K562 (cell line): ENCODE data around the gene RAE1. TPM values are rescaled to one million over a fixed set of nuclear protein-coding genes. Genes with fewer than 3 reads are reported as not detected.

ENCODE experiments used
- ERF ChIP-seq: fragments of 450-650 bp; formaldehyde crosslinking; IDR thresholded peaks from 2 replicates; pipeline ENCODE4 v1.4.0; 2020; ENCODE audit warnings: mild to moderate bottlenecking, mixed read lengths
- HBP1 ChIP-seq: fragments of 450-650 bp; formaldehyde crosslinking; IDR thresholded peaks from 2 replicates; pipeline ENCODE4 v1.4.0; 2022; ENCODE audit warnings: missing genetic modification characterization
- HDAC2 ChIP-seq: fragments of 450-650 bp; IDR thresholded peaks from 2 replicates; pipeline ENCODE4 v1.6.1; 2016; ENCODE audit warnings: mild to moderate bottlenecking
- JUN ChIP-seq, 2 experiments: sonication (generic) in 1 of 2; formaldehyde crosslinking in 1 of 2; IDR thresholded peaks; 2 replicates each; pipeline versions ENCODE4 v1.6.1 to v1.8.0; 2012 to 2022; ENCODE audit warnings: borderline replicate concordance in 2 of 2, mild to moderate bottlenecking in 2 of 2, improper control_type of control experiment in 1 of 2, low read depth in 1 of 2, low read length in 1 of 2, missing genetic modification reagents in 1 of 2
- MEIS2 ChIP-seq: fragments of 450-650 bp; IDR thresholded peaks from 2 replicates; pipeline ENCODE4 v1.6.1; 2014; ENCODE audit warnings: mild to moderate bottlenecking; ENCODE audit not compliant: partially characterized antibody
- NCOA1 ChIP-seq: fragments of 450-650 bp; IDR thresholded peaks from 2 replicates; pipeline ENCODE4 v1.6.1; 2016; ENCODE audit warnings: low read depth
- PHF21A ChIP-seq: fragments of 450-650 bp; IDR thresholded peaks from 2 replicates; pipeline ENCODE4 v1.6.1; 2017; ENCODE audit warnings: low read depth, borderline replicate concordance
- PHF8 ChIP-seq: fragments of 200-600 bp; sonication (generic); IDR thresholded peaks from 2 replicates; pipeline ENCODE4 v1.6.1; 2012; ENCODE audit warnings: mixed run types, mild to moderate bottlenecking, inconsistent platforms, low read length, moderate library complexity, borderline replicate concordance
- POLR2G ChIP-seq: fragments of 200-400 bp; formaldehyde crosslinking; IDR thresholded peaks from 2 replicates; pipeline ENCODE4 v1.6.1; 2017; ENCODE audit warnings: low read depth, mild to moderate bottlenecking, antibody characterized with exemption, low read length, moderate library complexity
- RBM34 ChIP-seq: fragments of 200-400 bp; formaldehyde crosslinking; IDR thresholded peaks from 2 replicates; pipeline ENCODE4 v1.6.1; 2018; ENCODE audit warnings: low read length, borderline replicate concordance; ENCODE audit not compliant: insufficient read depth
- TSHZ1 ChIP-seq: fragments of 250-450 bp; sonication (Bioruptor Pico); IDR thresholded peaks from 2 replicates; pipeline ENCODE4 v1.4.0; 2020; ENCODE audit warnings: mild to moderate bottlenecking, moderate library complexity
- ZBTB9 ChIP-seq: fragments of 450-650 bp; formaldehyde crosslinking; IDR thresholded peaks from 2 replicates; pipeline ENCODE4 v1.4.0; 2020; ENCODE audit warnings: mild to moderate bottlenecking, moderate library complexity
- ZC3H8 ChIP-seq: fragments of 450-650 bp; IDR thresholded peaks from 2 replicates; pipeline ENCODE4 v1.6.1; 2017
- ZEB2 ChIP-seq: fragments of 450-650 bp; IDR thresholded peaks from 2 replicates; pipeline ENCODE4 v1.6.1; 2016
- ZFPM2 ChIP-seq: fragments of 250-450 bp; sonication (Bioruptor Pico); IDR thresholded peaks from 2 replicates; pipeline ENCODE4 v1.5.1; 2022; ENCODE audit warnings: mild to moderate bottlenecking
- ZNF589 ChIP-seq: fragments of 200-800 bp; sonication (Bioruptor generic); IDR thresholded peaks from 2 replicates; pipeline ENCODE4 v1.6.1; 2016; ENCODE audit warnings: low read depth, missing genetic modification characterization, missing compliant biosample characterization
- polyA plus RNA-seq, 8 experiments: library from polyadenylated mRNA; depleted of rRNA in 4 of 8; stranded (reverse) in 5 of 8; unstranded in 3 of 8; fragments of >200 nt; fragmentation: Nextera tagmentation in 2 of 8; fragmentation: Illumina TruSeq in 1 of 8; extraction: Ambion mirVana in 2 of 8; extraction: Trizol in 1 of 8; gene quantifications; 2 replicates each; pipeline versions ENCODE4 v1.2.1 to v1.2.3, GENCODE V29; 2011 to 2014; ENCODE audit warnings: inconsistent platforms in 1 of 8, missing spikeins in 1 of 8
- total RNA-seq, 7 experiments: library from RNA; depleted of rRNA in 6 of 7; stranded (reverse); fragments of >200 nt in 6 of 7; fragmentation: Illumina TruSeq in 2 of 7; extraction: Trizol in 2 of 7; gene quantifications; 2 replicates each; pipeline versions ENCODE4 v1.2.1 to v1.2.3, GENCODE V29; 2011 to 2021; ENCODE audit warnings: low replicate concordance in 1 of 7
- TF ChIP-seq, protein P1 (sequence below), 2 experiments: fragments of 450-650 bp in 1 of 2; IDR thresholded peaks; 2 replicates each; pipeline ENCODE4 v1.6.1; 2011 to 2017; ENCODE audit warnings: low read depth in 2 of 2, antibody characterized with exemption in 1 of 2, borderline replicate concordance in 1 of 2, low read length in 1 of 2, mild to moderate bottlenecking in 1 of 2, mixed read lengths in 1 of 2; ENCODE audit not compliant: control insufficient read depth in 1 of 2

Gene RAE1
- total and polyA plus RNA-seq, 9 of the 15 experiments (the other 6 are each of a cell fraction or from before 2014, with no cell fraction given), result 33.7 to 248 (median 77.7) TPM

- no peak for TF ChIP-seq JUN (IDR thresholded peaks at IDR 0.05; ENCODE audit: borderline replicate concordance, low read depth, low read length)
- no peak for TF ChIP-seq JUN (CRISPR knock-in tag; IDR thresholded peaks at IDR 0.05; ENCODE audit: borderline replicate concordance)
- peak; percentile 90 for TF ChIP-seq MEIS2
- no peak for TF ChIP-seq RBM34
- TF ChIP-seq, protein P1, sequence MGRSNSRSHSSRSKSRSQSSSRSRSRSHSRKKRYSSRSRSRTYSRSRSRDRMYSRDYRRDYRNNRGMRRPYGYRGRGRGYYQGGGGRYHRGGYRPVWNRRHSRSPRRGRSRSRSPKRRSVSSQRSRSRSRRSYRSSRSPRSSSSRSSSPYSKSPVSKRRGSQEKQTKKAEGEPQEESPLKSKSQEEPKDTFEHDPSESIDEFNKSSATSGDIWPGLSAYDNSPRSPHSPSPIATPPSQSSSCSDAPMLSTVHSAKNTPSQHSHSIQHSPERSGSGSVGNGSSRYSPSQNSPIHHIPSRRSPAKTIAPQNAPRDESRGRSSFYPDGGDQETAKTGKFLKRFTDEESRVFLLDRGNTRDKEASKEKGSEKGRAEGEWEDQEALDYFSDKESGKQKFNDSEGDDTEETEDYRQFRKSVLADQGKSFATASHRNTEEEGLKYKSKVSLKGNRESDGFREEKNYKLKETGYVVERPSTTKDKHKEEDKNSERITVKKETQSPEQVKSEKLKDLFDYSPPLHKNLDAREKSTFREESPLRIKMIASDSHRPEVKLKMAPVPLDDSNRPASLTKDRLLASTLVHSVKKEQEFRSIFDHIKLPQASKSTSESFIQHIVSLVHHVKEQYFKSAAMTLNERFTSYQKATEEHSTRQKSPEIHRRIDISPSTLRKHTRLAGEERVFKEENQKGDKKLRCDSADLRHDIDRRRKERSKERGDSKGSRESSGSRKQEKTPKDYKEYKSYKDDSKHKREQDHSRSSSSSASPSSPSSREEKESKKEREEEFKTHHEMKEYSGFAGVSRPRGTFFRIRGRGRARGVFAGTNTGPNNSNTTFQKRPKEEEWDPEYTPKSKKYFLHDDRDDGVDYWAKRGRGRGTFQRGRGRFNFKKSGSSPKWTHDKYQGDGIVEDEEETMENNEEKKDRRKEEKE (IDR thresholded peaks at IDR 0.05; ENCODE audit: borderline replicate concordance in 1 of 2, control insufficient read depth in 1 of 2, low read depth in 2 of 2, low read length in 1 of 2), result 0 out of 4 replicates have a peak, but pooled peaks of 1 of the 2 experiments have one; percentile 30
- no peak; the same call in 1 of the 2 replicates for TF ChIP-seq PHF21A
- peak; percentile 93 for TF ChIP-seq HDAC2
- no peak for TF ChIP-seq TSHZ1 (CRISPR knock-in tag)
- TF ChIP-seq POLR2G, result no peak
- TF ChIP-seq ZC3H8, result no peak
- TF ChIP-seq ERF (CRISPR knock-in tag), result no peak; the same call in 1 of the 2 replicates
- peak; percentile 93 for TF ChIP-seq ZNF589 (CRISPR knock-in tag)
- TF ChIP-seq HBP1, result no peak
- TF ChIP-seq NCOA1, result peak; percentile 82
- no peak for TF ChIP-seq ZFPM2 (CRISPR knock-in tag)
- no peak for TF ChIP-seq PHF8
- TF ChIP-seq ZEB2, result peak; percentile 62
- peak; percentile 85; the same call in 1 of the 2 replicates for TF ChIP-seq ZBTB9 (CRISPR knock-in tag)
Measured at GRCh38 chr20:57409672-57410397, 58.8 kb downstream of the RAE1 start (continued).
